ENCODE measurements around the gene PPP2R1B.

PPP2R1B gene

GRCh38 chr11:111707039-111707690 lies 59.0 kb downstream of the PPP2R1B start:
- H3K9ac ChIP-seq: no peak overlapping the region

GRCh38 chr11:111703576-111703975 lies 62.6 kb downstream of the PPP2R1B start:
- H3K4me3 ChIP-seq: no peak overlapping the region
- no peak overlapping the region for H3K27ac ChIP-seq
- H4K20me1 ChIP-seq: peaks cover 0 to 5% (median 0%) of the 10 kb centered on the region in 11 experiments; a peak in 1 of 22 replicates
- H3K9me3 ChIP-seq (replicated peaks in 1 of 11): no peaks in the 10 kb centered on the region
- peaks cover 0 to 19% (median 11%) of the 10 kb centered on the region in 10 experiments; a peak in 13 of 20 replicates for H3K4me1 ChIP-seq
- no peak overlapping the region for H3K9ac ChIP-seq
- no peak overlapping the region for H3K4me2 ChIP-seq
- H3K27me3 ChIP-seq: no peaks in the 10 kb centered on the region
- TF ChIP-seq Cebpa-rat (IDR thresholded peaks at IDR 0.05): no peak
- H3K36me3 ChIP-seq: peaks cover 68 to 100% (median 84%) of the 10 kb centered on the region in 11 experiments

More at GRCh38 chr11:111707039-111707690, 59.0 kb downstream of the PPP2R1B start:
- TF ChIP-seq Cebpa-rat (IDR thresholded peaks at IDR 0.05): no peak
- H3K4me2 ChIP-seq: no peak overlapping the region
- peaks cover 73 to 100% (median 95%) of the 10 kb centered on the region in 11 experiments for H3K36me3 ChIP-seq
- H3K9me3 ChIP-seq (replicated peaks in 1 of 11): no peaks in the 10 kb centered on the region
- no peaks in the 10 kb centered on the region for H4K20me1 ChIP-seq
- no peak overlapping the region for H3K4me3 ChIP-seq
- H3K27me3 ChIP-seq: no peaks in the 10 kb centered on the region
- H3K27ac ChIP-seq: no peak overlapping the region
- no peaks in the 10 kb centered on the region for H3K4me1 ChIP-seq

- H3K9ac ChIP-seq: no peak overlapping the region
- no peaks in the 10 kb centered on the region for H3K27me3 ChIP-seq
Measured at GRCh38 chr11:111702623-111703022, 63.6 kb downstream of the PPP2R1B start.

GRCh38 chr11:111700162-111700561 lies 66.0 kb downstream of the PPP2R1B start:
- Histone ChIP-seq H3K4me2 (peak overlapping the region in 4 of 11 experiments; percentile 20 to 82 (median 71); a peak in 3 of 22 replicates), H3K27me3 (no peaks in the 10 kb centered on the region), H3K9me3 (replicated peaks in 1 of 11) (no peaks in the 10 kb centered on the region), H3K27ac (no peak overlapping the region), H4K20me1 (peaks cover 0 to 20% (median 0%) of the 10 kb centered on the region in 11 experiments; a peak in 3 of 22 replicates), H3K4me3 (no peak overlapping the region), H3K36me3 (peaks cover 40 to 75% (median 52%) of the 10 kb centered on the region in 11 experiments), H3K4me1 (peaks cover 1 to 54% (median 45%) of the 10 kb centered on the region in 10 experiments; a peak in 19 of 20 replicates), H3K9ac (no peak overlapping the region)
- no peak for TF ChIP-seq Cebpa-rat (IDR thresholded peaks at IDR 0.05)

More at GRCh38 chr11:111702623-111703022, 63.6 kb downstream of the PPP2R1B start:
- no peak for TF ChIP-seq Cebpa-rat (IDR thresholded peaks at IDR 0.05)
- H3K36me3 ChIP-seq: peaks cover 59 to 96% (median 75%) of the 10 kb centered on the region in 11 experiments
- H4K20me1 ChIP-seq: peaks cover 0 to 13% (median 0%) of the 10 kb centered on the region in 11 experiments; a peak in 1 of 22 replicates
- no peaks in the 10 kb centered on the region for H3K9me3 ChIP-seq (replicated peaks in 1 of 11)
- no peak overlapping the region for H3K4me3 ChIP-seq
- no peak overlapping the region for H3K27ac ChIP-seq
- H3K4me1 ChIP-seq: peaks cover 0 to 29% (median 20%) of the 10 kb centered on the region in 10 experiments; a peak in 15 of 20 replicates
- no peak overlapping the region for H3K4me2 ChIP-seq

GRCh38 chr11:111699579-111700156 lies 66.5 kb downstream of the PPP2R1B start:
- TF ChIP-seq Cebpa-rat (IDR thresholded peaks at IDR 0.05): no peak
- H3K36me3 ChIP-seq: peaks cover 35 to 70% (median 47%) of the 10 kb centered on the region in 11 experiments
- H3K27ac ChIP-seq: no peak overlapping the region
- H3K9me3 ChIP-seq (replicated peaks in 1 of 11): no peaks in the 10 kb centered on the region
- peaks cover 0 to 25% (median 0%) of the 10 kb centered on the region in 11 experiments; a peak in 3 of 22 replicates for H4K20me1 ChIP-seq
- no peak overlapping the region for H3K9ac ChIP-seq
- H3K4me2 ChIP-seq: peak overlapping the region in 6 of 11 experiments; percentile 20 to 82 (median 70); a peak in 9 of 22 replicates
- H3K4me3 ChIP-seq: no peak overlapping the region
- H3K4me1 ChIP-seq: peaks cover 6 to 59% (median 50%) of the 10 kb centered on the region in 10 experiments; a peak in 19 of 20 replicates
- H3K27me3 ChIP-seq: no peaks in the 10 kb centered on the region

GRCh38 chr11:111698852-111699559 lies 67.2 kb downstream of the PPP2R1B start:
- peak overlapping the region in 7 of 11 experiments; percentile 35 to 82 (median 70); a peak in 10 of 22 replicates for H3K4me2 ChIP-seq
- peaks cover 29 to 64% (median 40%) of the 10 kb centered on the region in 11 experiments for H3K36me3 ChIP-seq
- H3K27me3 ChIP-seq: no peaks in the 10 kb centered on the region
- H3K9ac ChIP-seq: no peak overlapping the region
- TF ChIP-seq Cebpa-rat (IDR thresholded peaks at IDR 0.05): no peak
- H3K4me3 ChIP-seq: no peak overlapping the region
- no peak overlapping the region for H3K27ac ChIP-seq
- H3K9me3 ChIP-seq (replicated peaks in 1 of 11): no peaks in the 10 kb centered on the region
- peaks cover 7 to 65% (median 54%) of the 10 kb centered on the region in 10 experiments; a peak in 19 of 20 replicates for H3K4me1 ChIP-seq
- peaks cover 0 to 29% (median 0%) of the 10 kb centered on the region in 11 experiments; a peak in 3 of 22 replicates for H4K20me1 ChIP-seq

GRCh38 chr11:111697933-111698371 lies 68.2 kb downstream of the PPP2R1B start:
- peaks cover 0 to 29% (median 0%) of the 10 kb centered on the region in 11 experiments; a peak in 3 of 22 replicates for H4K20me1 ChIP-seq
- H3K4me2 ChIP-seq: peak overlapping the region in 8 of 11 experiments; percentile 15 to 82 (median 64); a peak in 16 of 22 replicates
- peaks cover 7 to 74% (median 55%) of the 10 kb centered on the region in 10 experiments; a peak in 19 of 20 replicates for H3K4me1 ChIP-seq
- no peaks in the 10 kb centered on the region for H3K9me3 ChIP-seq (replicated peaks in 1 of 11)
- no peaks in the 10 kb centered on the region for H3K27me3 ChIP-seq
- H3K27ac ChIP-seq: peak overlapping the region in 4 of 11 experiments; percentile 1 to 37 (median 34); a peak in 7 of 22 replicates
- TF ChIP-seq Cebpa-rat (IDR thresholded peaks at IDR 0.05): no peak
- H3K4me3 ChIP-seq: no peak overlapping the region
- peak overlapping the region in 2 of 11 experiments; percentile 14 to 21; a peak in 1 of 22 replicates for H3K9ac ChIP-seq
- peaks cover 18 to 58% (median 30%) of the 10 kb centered on the region in 11 experiments for H3K36me3 ChIP-seq

GRCh38 chr11:111696556-111696955 lies 69.6 kb downstream of the PPP2R1B start:
- no peak overlapping the region for H3K4me3 ChIP-seq
- no peak for TF ChIP-seq Cebpa-rat (IDR thresholded peaks at IDR 0.05)
- peaks cover 6 to 58% (median 19%) of the 10 kb centered on the region in 11 experiments; a peak in 18 of 22 replicates for H3K36me3 ChIP-seq
- no peaks in the 10 kb centered on the region for H3K27me3 ChIP-seq
- H4K20me1 ChIP-seq: peaks cover 0 to 29% (median 0%) of the 10 kb centered on the region in 11 experiments; a peak in 3 of 22 replicates
- peak overlapping the region in 8 of 11 experiments; percentile 9 to 82 (median 64); a peak in 10 of 22 replicates for H3K4me2 ChIP-seq
- H3K9me3 ChIP-seq (replicated peaks in 1 of 11): no peaks in the 10 kb centered on the region
- no peak overlapping the region for H3K27ac ChIP-seq
- peaks cover 7 to 74% (median 55%) of the 10 kb centered on the region in 10 experiments; a peak in 19 of 20 replicates for H3K4me1 ChIP-seq
- H3K9ac ChIP-seq: no peak overlapping the region
